ENCODE results near the gene ECEL1. TPM values are rescaled to one million over a fixed set of nuclear protein-coding genes. Genes with fewer than 3 reads are reported as not detected.

Gene ECEL1
- total and polyA plus RNA-seq, 2 experiments from 2014 or later = 6.7 to 17.5 TPM

DNA sequence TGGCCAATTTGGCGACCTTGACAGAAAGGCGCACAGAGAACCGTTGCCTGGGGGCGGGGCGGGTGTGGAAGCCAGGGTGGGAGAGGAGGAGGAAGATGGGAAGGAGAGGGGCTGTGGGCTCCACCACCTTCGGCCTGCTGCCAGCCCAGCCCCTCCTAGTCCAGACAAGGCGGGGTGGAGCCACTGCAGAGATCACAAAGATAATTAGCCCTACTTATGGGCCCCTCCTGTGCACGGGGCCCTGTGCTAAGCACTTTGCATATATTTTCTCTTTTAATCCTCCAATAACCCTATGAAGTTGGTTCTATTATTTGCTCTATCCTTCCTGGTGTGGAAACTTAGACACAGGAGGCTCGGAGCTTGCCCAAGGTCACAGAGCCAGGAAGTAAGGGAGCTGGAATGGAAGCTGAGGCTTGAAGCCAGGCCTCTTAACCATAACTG, 13.7 kb upstream of the ECEL1 start (continued):
- TF ChIP-seq, protein P1, sequence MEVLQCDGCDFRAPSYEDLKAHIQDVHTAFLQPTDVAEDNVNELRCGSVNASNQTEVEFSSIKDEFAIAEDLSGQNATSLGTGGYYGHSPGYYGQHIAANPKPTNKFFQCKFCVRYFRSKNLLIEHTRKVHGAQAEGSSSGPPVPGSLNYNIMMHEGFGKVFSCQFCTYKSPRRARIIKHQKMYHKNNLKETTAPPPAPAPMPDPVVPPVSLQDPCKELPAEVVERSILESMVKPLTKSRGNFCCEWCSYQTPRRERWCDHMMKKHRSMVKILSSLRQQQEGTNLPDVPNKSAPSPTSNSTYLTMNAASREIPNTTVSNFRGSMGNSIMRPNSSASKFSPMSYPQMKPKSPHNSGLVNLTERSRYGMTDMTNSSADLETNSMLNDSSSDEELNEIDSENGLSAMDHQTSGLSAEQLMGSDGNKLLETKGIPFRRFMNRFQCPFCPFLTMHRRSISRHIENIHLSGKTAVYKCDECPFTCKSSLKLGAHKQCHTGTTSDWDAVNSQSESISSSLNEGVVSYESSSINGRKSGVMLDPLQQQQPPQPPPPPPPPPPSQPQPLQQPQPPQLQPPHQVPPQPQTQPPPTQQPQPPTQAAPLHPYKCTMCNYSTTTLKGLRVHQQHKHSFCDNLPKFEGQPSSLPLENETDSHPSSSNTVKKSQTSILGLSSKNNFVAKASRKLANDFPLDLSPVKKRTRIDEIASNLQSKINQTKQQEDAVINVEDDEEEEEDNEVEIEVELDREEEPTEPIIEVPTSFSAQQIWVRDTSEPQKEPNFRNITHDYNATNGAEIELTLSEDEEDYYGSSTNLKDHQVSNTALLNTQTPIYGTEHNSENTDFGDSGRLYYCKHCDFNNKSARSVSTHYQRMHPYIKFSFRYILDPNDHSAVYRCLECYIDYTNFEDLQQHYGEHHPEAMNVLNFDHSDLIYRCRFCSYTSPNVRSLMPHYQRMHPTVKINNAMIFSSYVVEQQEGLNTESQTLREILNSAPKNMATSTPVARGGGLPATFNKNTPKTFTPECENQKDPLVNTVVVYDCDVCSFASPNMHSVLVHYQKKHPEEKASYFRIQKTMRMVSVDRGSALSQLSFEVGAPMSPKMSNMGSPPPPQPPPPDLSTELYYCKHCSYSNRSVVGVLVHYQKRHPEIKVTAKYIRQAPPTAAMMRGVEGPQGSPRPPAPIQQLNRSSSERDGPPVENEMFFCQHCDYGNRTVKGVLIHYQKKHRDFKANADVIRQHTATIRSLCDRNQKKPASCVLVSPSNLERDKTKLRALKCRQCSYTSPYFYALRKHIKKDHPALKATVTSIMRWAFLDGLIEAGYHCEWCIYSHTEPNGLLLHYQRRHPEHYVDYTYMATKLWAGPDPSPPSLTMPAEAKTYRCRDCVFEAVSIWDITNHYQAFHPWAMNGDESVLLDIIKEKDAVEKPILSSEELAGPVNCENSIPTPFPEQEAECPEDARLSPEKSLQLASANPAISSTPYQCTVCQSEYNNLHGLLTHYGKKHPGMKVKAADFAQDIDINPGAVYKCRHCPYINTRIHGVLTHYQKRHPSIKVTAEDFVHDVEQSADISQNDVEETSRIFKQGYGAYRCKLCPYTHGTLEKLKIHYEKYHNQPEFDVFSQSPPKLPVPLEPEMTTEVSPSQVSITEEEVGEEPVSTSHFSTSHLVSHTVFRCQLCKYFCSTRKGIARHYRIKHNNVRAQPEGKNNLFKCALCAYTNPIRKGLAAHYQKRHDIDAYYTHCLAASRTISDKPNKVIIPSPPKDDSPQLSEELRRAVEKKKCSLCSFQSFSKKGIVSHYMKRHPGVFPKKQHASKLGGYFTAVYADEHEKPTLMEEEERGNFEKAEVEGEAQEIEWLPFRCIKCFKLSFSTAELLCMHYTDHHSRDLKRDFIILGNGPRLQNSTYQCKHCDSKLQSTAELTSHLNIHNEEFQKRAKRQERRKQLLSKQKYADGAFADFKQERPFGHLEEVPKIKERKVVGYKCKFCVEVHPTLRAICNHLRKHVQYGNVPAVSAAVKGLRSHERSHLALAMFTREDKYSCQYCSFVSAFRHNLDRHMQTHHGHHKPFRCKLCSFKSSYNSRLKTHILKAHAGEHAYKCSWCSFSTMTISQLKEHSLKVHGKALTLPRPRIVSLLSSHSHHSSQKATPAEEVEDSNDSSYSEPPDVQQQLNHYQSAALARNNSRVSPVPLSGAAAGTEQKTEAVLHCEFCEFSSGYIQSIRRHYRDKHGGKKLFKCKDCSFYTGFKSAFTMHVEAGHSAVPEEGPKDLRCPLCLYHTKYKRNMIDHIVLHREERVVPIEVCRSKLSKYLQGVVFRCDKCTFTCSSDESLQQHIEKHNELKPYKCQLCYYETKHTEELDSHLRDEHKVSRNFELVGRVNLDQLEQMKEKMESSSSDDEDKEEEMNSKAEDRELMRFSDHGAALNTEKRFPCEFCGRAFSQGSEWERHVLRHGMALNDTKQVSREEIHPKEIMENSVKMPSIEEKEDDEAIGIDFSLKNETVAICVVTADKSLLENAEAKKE (CRISPR knock-in tag; IDR thresholded peaks at IDR 0.05) = no peak
- TF ChIP-seq EZH2 (IDR thresholded peaks at IDR 0.05; ENCODE audit: low read depth, unreplicated experiment) = no peak
- TF ChIP-seq POLR2AphosphoS5 (IDR thresholded peaks at IDR 0.05; ENCODE audit: low read depth) = no peak

DNA sequence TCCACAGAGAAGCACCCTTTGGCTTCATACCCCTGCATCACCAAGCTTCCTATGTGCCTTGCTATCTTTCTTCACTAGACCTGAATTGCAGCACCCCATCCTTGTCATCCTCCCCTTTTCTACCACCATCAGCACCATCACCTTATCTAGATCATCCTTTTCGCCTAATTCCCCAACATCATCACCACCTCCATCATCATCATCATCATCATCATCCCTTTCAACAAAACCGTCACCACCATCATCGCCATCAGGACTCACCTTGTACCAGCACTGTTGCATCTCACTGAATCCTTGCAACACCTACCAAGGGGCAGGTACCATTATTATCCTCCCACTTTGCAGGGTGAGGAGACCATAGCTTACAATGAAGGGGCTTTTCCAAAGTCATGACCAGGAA, 10.8 kb upstream of the ECEL1 start:
- no peak overlapping the region for H3K4me2 ChIP-seq
- H2AFZ ChIP-seq = no peak overlapping the region
- peaks cover 26% of the 10 kb centered on the region for H3K27me3 Mint-ChIP-seq (ENCODE audit: insufficient read depth, low read depth, poor library complexity)
- no peak overlapping the region for H3K27ac ChIP-seq (ENCODE audit: low read depth)
- H4K20me1 ChIP-seq (replicated peaks; ENCODE audit: insufficient read depth) = no peaks in the 10 kb centered on the region
- H3K36me3 ChIP-seq (ENCODE audit: insufficient read depth) = no peaks in the 10 kb centered on the region
- peaks cover 18% of the 10 kb centered on the region for H3K4me1 Mint-ChIP-seq
- H3K9me3 Mint-ChIP-seq = no peaks in the 10 kb centered on the region
- no peak overlapping the region for H3K4me3 ChIP-seq
- H3K4me3 Mint-ChIP-seq = no peak overlapping the region; the same call in 2 of the 3 replicates
- peaks cover 10% of the 10 kb centered on the region; the same call in 1 of the 2 replicates for H3K4me1 ChIP-seq (ENCODE audit: insufficient read depth)
- no peak overlapping the region for H3K27ac Mint-ChIP-seq
- peaks cover 14% of the 10 kb centered on the region for H3K27me3 ChIP-seq (ENCODE audit: insufficient read depth)
- no peaks in the 10 kb centered on the region for H3K36me3 Mint-ChIP-seq (ENCODE audit: low read depth)
- DNase-seq (ENCODE audit: low spot score) = no peak
- no peaks in the 10 kb centered on the region for H3K9me2 ChIP-seq (ENCODE audit: insufficient read depth)
- no peaks in the 10 kb centered on the region for H3F3A ChIP-seq (replicated peaks; ENCODE audit: low read depth)
- no peak for ATAC-seq
- no peaks in the 10 kb centered on the region for H3K79me2 ChIP-seq (replicated peaks; ENCODE audit: insufficient read depth)
- TF ChIP-seq, protein P1 (CRISPR knock-in tag; IDR thresholded peaks at IDR 0.05) = no peak
- TF ChIP-seq, protein P2, sequence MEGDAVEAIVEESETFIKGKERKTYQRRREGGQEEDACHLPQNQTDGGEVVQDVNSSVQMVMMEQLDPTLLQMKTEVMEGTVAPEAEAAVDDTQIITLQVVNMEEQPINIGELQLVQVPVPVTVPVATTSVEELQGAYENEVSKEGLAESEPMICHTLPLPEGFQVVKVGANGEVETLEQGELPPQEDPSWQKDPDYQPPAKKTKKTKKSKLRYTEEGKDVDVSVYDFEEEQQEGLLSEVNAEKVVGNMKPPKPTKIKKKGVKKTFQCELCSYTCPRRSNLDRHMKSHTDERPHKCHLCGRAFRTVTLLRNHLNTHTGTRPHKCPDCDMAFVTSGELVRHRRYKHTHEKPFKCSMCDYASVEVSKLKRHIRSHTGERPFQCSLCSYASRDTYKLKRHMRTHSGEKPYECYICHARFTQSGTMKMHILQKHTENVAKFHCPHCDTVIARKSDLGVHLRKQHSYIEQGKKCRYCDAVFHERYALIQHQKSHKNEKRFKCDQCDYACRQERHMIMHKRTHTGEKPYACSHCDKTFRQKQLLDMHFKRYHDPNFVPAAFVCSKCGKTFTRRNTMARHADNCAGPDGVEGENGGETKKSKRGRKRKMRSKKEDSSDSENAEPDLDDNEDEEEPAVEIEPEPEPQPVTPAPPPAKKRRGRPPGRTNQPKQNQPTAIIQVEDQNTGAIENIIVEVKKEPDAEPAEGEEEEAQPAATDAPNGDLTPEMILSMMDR (conservative IDR thresholded peaks at IDR 0.05; ENCODE audit: low read depth in 2 of 2) = no peak
- TF ChIP-seq NANOG (IDR thresholded peaks at IDR 0.05; ENCODE audit: borderline replicate concordance) = no peak
- no peak for TF ChIP-seq EZH2 (IDR thresholded peaks at IDR 0.05; ENCODE audit: low read depth, unreplicated experiment)
- no peak for TF ChIP-seq POLR2AphosphoS5 (IDR thresholded peaks at IDR 0.05; ENCODE audit: low read depth)
